Measurements from ENCODE around the gene DPH1. TPM values are rescaled to one million over a fixed set of nuclear protein-coding genes. Genes with fewer than 3 reads are reported as not detected.

Gene DPH1
- total RNA-seq, 1 donor from 2014 or later: 63.4 TPM

- TF ChIP-seq CTCF (IDR thresholded peaks at IDR 0.05): no peak
- peaks cover 34% of the 10 kb centered on the region for H3K36me3 Mint-ChIP-seq (ENCODE audit: low read depth)
Observed at GRCh38 chr17:2061441-2061958, 31.5 kb downstream of the DPH1 start.

DNA sequence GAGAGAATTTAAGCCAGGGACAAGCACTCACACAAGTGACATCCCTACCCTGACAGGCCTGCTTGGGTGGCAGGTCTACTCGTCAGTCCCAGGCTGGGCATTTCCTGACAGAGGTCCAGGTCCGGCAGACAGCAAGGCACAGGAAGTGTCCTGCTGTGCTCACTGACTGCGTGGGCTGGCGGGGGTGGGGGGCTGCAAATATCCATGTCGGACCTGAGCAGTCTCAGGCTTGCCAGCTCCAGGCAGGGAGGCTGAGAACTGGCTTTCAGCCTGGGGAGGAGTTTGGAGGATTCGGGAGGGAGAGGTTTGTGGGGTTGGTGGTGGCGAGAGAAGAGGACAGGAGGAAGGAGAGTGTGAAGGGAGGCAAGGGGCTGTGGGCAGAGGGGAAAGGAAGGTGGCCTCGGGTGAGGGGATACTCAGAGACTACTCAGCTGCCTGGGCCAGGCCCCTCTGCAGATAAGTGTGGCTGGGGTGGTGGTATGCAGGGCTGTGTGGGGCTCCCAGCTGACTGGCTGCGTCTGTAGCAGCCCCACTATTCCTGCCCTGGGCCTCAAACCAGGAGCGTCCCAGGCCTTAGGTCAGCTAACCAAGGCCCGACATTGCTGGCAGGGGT lies 32.7 kb downstream of the DPH1 start:
- DNase-seq (no peak), ATAC-seq (ENCODE audit: low read depth) (no peak)
- Mint-ChIP-seq H3K27me3 (no peaks in the 10 kb centered on the region), H3K27ac (no peak overlapping the region), H3K36me3 (ENCODE audit: low read depth) (peaks cover 40% of the 10 kb centered on the region), H3K9me3 (no peaks in the 10 kb centered on the region), H3K4me3 (no peak overlapping the region), H3K4me1 (peaks cover 46% of the 10 kb centered on the region)
- CTCF ChIA-PET: no interaction called here
- POLR2A ChIA-PET: interaction anchor here (24.5 kb wide), 1 partner anchor 26 kb away, joined by 449 read pairs; no protein-coding TSS in a partner anchor
- intact Hi-C loops (cut with micrococcal nuclease): no loop called here
- no peak for TF ChIP-seq CTCF (IDR thresholded peaks at IDR 0.05)

More at GRCh38 chr17:2061441-2061958, 31.5 kb downstream of the DPH1 start:
- Mint-ChIP-seq H3K27me3 (no peaks in the 10 kb centered on the region), H3K9me3 (no peaks in the 10 kb centered on the region), H3K27ac (no peak overlapping the region), H3K4me1 (peaks cover 48% of the 10 kb centered on the region), H3K4me3 (no peak overlapping the region)
- ATAC-seq (ENCODE audit: low read depth): no peak
- no peak for DNase-seq
- ChIA-PET POLR2A (interaction anchor here (24.5 kb wide), 1 partner anchor 27 kb away, joined by 449 read pairs; no protein-coding TSS in a partner anchor), CTCF (no interaction called here)
- intact Hi-C loops (cut with micrococcal nuclease): no loop called here

DNA sequence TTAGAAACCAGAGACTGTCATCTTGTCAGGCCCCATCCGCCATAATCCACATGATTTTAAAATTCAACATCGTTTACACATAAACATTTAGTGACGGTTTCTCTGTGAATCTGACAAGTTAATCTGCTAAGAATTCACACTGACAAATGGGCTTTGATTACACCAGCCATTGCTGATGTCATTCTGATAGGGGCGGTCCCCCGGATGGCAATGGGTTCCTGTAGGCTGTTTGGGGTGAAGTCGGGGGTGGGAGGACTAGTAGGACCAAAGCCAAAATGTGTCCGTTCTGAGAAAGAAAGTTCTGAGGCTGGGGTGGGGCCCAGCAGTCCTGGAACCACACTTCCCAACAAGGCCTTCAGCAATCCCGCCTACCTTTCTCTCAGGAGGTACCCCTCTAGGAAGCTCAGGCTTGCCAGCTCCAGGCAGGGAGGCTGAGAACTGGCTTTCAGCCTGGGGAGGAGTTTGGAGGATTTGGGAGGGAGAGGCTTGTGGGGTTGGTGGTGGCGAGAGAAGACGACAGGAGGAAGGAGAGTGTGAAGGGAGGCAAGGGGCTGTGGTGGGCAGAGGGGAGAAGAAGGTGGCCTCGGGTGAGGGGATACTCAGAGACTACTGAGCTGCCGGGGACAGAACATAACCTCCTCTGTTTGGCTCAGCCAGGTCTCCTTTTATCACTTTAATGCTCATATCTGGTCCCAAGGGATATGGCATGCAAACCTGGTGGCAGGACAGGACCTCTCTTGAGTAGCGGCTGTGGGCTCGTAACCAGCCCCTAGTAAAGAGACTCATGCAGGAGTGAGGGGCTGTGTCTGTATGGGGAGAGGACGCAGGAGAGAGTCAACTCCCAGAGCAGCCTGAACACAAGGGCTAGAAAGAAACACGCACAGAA lies 33.6 kb downstream of the DPH1 start:
- Mint-ChIP-seq H3K36me3 (ENCODE audit: low read depth) (peaks cover 44% of the 10 kb centered on the region), H3K4me3 (peak overlapping the region; percentile 36), H3K27ac (peak overlapping the region; percentile 16), H3K4me1 (peaks cover 45% of the 10 kb centered on the region), H3K27me3 (no peaks in the 10 kb centered on the region), H3K9me3 (no peaks in the 10 kb centered on the region)
- DNase-seq: no peak
- peak; percentile 11 for ATAC-seq (ENCODE audit: low read depth)
- intact Hi-C loops (cut with micrococcal nuclease): loop anchor here (1.0 to 2.0 kb wide), 2 partner anchors 26 to 73 kb away; no protein-coding TSS in a partner anchor
- POLR2A ChIA-PET: interaction anchor here (24.5 kb wide), 1 partner anchor 25 kb away, joined by 449 read pairs; no protein-coding TSS in a partner anchor
- CTCF ChIA-PET: interaction anchor here (1.2 to 2.7 kb wide), 2 partner anchors 9 to 118 kb away, joined by 3 to 16 read pairs; partner anchors contain the start of gene HIC1
- TF ChIP-seq CTCF (IDR thresholded peaks at IDR 0.05): no peak

- Mint-ChIP-seq H3K27ac (peak overlapping the region; percentile 16), H3K4me1 (peaks cover 50% of the 10 kb centered on the region), H3K4me3 (peak overlapping the region; percentile 67), H3K36me3 (ENCODE audit: low read depth) (peaks cover 47% of the 10 kb centered on the region), H3K9me3 (no peaks in the 10 kb centered on the region), H3K27me3 (no peaks in the 10 kb centered on the region)
- CTCF ChIA-PET: interaction anchor here (0.8 to 2.7 kb wide), 3 partner anchors 9 to 118 kb away, joined by 3 to 16 read pairs (median 3); partner anchors contain the start of gene HIC1
- ATAC-seq (ENCODE audit: low read depth) (peak; percentile 21), DNase-seq (no peak)
- intact Hi-C loops (cut with micrococcal nuclease): loop anchor here (1.0 to 2.0 kb wide), 2 partner anchors 25 to 73 kb away; no protein-coding TSS in a partner anchor
- no peak for TF ChIP-seq CTCF (IDR thresholded peaks at IDR 0.05)
- POLR2A ChIA-PET: interaction anchor here (1.2 to 24.5 kb wide), 2 partner anchors 8 to 24 kb away, joined by 4 to 449 read pairs; no protein-coding TSS in a partner anchor
Observed at GRCh38 chr17:2064147-2064489, 34.2 kb downstream of the DPH1 start.
